Measurements from ENCODE around the gene CFAP92.

The CFAP92 gene

DNA sequence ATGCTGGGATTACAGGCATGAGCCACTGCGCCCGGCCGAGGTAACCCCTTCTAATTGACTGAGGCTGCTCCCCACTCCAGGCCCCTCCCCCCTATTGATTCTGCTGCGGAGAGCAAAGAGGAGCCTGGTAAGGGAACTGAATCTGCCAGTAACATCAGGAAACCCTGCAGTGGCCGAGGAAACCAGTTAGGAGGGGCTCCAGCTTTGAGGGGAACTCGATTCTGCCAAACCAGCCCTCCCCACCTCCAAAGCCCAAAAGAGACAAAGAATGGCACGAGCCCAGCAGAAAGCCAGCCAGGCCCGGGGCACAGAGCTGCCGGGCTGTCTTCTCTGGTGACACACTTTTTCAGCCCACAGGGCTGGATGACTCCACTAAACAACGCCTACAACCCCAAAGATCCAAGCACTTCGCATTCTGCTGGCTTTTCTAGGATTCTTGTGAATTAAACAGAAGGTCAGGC is 129.5 kb downstream of the CFAP92 start:
- DNase-seq (ENCODE audit: low read depth): no peak

GRCh38 chr3:128863560-128863959 is 130.3 kb downstream of the CFAP92 start:
- DNase-seq (ENCODE audit: low read depth): no peak

DNA sequence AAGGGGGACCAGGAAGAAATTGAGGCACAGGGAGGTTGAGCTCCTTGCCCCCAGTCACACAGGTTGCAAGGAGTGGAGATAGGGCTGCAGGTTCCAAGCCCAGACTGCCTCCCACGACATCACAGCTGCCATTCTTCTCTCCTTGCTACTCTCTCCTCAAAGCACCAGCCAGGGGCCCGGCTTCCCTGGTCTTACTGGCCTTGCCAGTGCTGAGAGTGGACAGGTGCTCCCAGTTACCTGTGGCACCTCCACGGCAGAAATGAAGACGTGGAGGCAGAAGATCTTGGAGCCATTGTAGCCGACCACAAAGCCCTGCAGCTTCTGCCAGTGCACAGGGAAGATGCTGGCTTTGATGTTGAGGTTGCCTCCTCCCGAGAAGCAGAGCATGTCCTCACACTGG is 132.4 kb downstream of the CFAP92 start:
- DNase-seq (ENCODE audit: low read depth): no peak

Data from stimulated activated CD8-positive, alpha-beta memory T cell treated with anti-CD3 and anti-CD28 coated beads, Interleukin-12 subunit alpha, Interleukin-12 subunit beta, amount 100 ng/mL, for 1 hour (primary cell).